ENCODE data around the gene SBF2. TPM values are rescaled to one million over a fixed set of nuclear protein-coding genes. Genes with fewer than 3 reads are reported as not detected.

The SBF2 gene
- total and polyA plus RNA-seq, 2 donors (not counting 3 experiments of a cell fraction or from before 2014, with no cell fraction given): 15.4 to 42.4 TPM

DNA sequence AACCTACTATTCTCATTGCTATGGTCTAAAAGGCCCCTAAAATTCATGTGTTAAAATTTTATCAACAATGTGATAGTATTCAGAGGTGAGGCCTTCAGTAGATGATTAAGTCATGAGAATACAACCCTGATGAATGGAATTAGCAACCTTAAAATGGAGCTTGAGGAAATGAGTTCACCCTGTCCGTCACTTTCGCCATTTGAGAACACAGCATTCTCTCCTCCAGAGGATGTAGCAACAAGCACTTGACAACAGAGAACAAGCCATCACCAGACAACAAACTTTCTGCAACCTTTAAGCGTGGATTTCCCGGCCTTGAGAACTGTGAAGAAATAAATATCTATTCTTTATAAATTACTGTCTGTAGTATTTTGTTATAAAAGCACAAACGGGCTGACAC is 197.0 kb downstream of the SBF2 start:
- DNase-seq (ENCODE audit: low read depth, low spot score) (peak; percentile 34), FAIRE-seq (no peak)
- H3K27me3 ChIP-seq (ENCODE audit: control insufficient read depth in 2 of 2, insufficient read depth in 2 of 2, low read length in 2 of 2): no peaks in the 10 kb centered on the region
- BruUV-seq (replicated peaks): no TSS peak
- no peaks in the 10 kb centered on the region for H3K4me1 ChIP-seq (ENCODE audit: control insufficient read depth, extremely low read depth, insufficient read depth, low read length)
- CTCF ChIA-PET: interaction anchor here (1.2 to 1.8 kb wide), 2 partner anchors 9 to 10 kb away, joined by 6 read pairs; no protein-coding TSS in a partner anchor
- TF ChIP-seq, protein P1, sequence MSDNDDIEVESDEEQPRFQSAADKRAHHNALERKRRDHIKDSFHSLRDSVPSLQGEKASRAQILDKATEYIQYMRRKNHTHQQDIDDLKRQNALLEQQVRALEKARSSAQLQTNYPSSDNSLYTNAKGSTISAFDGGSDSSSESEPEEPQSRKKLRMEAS (IDR thresholded peaks at IDR 0.05; ENCODE audit: insufficient read depth, insufficient read length): no peak
- no peak for TF ChIP-seq MYC (IDR thresholded peaks at IDR 0.05; ENCODE audit: low read depth, low read length)
- TF ChIP-seq, protein P2, sequence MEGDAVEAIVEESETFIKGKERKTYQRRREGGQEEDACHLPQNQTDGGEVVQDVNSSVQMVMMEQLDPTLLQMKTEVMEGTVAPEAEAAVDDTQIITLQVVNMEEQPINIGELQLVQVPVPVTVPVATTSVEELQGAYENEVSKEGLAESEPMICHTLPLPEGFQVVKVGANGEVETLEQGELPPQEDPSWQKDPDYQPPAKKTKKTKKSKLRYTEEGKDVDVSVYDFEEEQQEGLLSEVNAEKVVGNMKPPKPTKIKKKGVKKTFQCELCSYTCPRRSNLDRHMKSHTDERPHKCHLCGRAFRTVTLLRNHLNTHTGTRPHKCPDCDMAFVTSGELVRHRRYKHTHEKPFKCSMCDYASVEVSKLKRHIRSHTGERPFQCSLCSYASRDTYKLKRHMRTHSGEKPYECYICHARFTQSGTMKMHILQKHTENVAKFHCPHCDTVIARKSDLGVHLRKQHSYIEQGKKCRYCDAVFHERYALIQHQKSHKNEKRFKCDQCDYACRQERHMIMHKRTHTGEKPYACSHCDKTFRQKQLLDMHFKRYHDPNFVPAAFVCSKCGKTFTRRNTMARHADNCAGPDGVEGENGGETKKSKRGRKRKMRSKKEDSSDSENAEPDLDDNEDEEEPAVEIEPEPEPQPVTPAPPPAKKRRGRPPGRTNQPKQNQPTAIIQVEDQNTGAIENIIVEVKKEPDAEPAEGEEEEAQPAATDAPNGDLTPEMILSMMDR (IDR thresholded peaks at IDR 0.05; ENCODE audit: extremely low read depth in 1 of 2, insufficient read depth in 1 of 2, low read depth in 1 of 2, low read length in 2 of 2): no peak
- no peak for TF ChIP-seq POLR2AphosphoS5 (IDR thresholded peaks at IDR 0.05; ENCODE audit: insufficient read depth, low read depth, low read length)
- no peak for TF ChIP-seq GATA2 (IDR thresholded peaks at IDR 0.05; ENCODE audit: insufficient read depth, insufficient read length, low read depth, low read length)
- TF ChIP-seq JUN (IDR thresholded peaks at IDR 0.05; ENCODE audit: borderline replicate concordance, insufficient read depth, insufficient read length, low read depth): no peak
- TF ChIP-seq EZH2 (IDR thresholded peaks at IDR 0.05; ENCODE audit: borderline replicate concordance, low read depth, low read length, severe bottlenecking): no peak
- no peak for TF ChIP-seq POLR2A (IDR thresholded peaks at IDR 0.05; ENCODE audit: low read depth, low read length)
- no peak for TF ChIP-seq FOS (IDR thresholded peaks at IDR 0.05; ENCODE audit: borderline replicate concordance, insufficient read depth, low read length)
- POLR2A ChIA-PET: no interaction called here
- H3K9me1 ChIP-seq (replicated peaks; ENCODE audit: control insufficient read depth, extremely low read depth, insufficient read depth, low read length): no peaks in the 10 kb centered on the region
- no peaks in the 10 kb centered on the region for H3K79me2 ChIP-seq (ENCODE audit: control insufficient read depth, insufficient read depth, low read length)
- intact Hi-C loops (cut with micrococcal nuclease) (no loop called here), dilution Hi-C loops (cut with MboI; ENCODE audit: extremely low pct_ligation_motif_present, low sequenced_read_pairs) (no loop called here)
- H3K27ac ChIP-seq (ENCODE audit: insufficient read depth, low read depth, low read length): no peak overlapping the region
- H3K4me2 ChIP-seq (ENCODE audit: insufficient read depth, low read length): no peak overlapping the region
- H3K9ac ChIP-seq (replicated peaks; ENCODE audit: extremely low read depth, insufficient read depth, low read length): no peak overlapping the region
- no peak overlapping the region for H3K4me3 ChIP-seq (replicated peaks in 1 of 3; ENCODE audit: insufficient read depth in 1 of 3, low read depth in 1 of 3, low read length in 3 of 3)
- no peak overlapping the region for H2AFZ ChIP-seq (ENCODE audit: low read depth, low read length)
- H3K9me3 ChIP-seq (replicated peaks; ENCODE audit: control insufficient read depth, insufficient read depth, low read length): no peaks in the 10 kb centered on the region
- H3K36me3 ChIP-seq (ENCODE audit: control insufficient read depth in 2 of 2, extremely low read depth in 1 of 2, insufficient read depth in 2 of 2, low read length in 2 of 2): no peaks in the 10 kb centered on the region
- H4K20me1 ChIP-seq (replicated peaks; ENCODE audit: control insufficient read depth, extremely low read depth, insufficient read depth, low read length): no peaks in the 10 kb centered on the region
